ENCODE results near the gene KIRREL3.

The KIRREL3 gene

DNA sequence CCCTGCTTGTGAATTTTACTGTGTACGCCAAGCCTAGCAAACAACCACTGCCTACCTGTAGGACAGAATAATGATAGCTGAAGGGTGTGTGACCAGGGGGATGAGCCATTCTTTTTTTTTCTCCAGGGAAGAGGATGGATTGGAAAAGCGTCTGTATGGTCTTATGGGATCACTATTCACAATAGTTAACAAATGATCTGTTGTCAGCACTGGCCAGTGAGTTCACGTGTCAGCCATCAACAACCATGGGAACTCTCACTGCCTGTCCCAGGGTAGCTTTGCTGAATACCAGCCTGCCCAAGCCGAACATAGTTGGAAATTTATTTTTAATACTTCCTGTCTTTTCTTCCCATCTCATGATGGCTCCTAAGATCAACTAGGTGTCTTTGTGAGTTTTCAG is 474.9 kb downstream of the KIRREL3 start:
- no peak overlapping the region for H3K4me2 ChIP-seq
- H4K20me1 ChIP-seq (ENCODE audit: insufficient read depth), result no peaks in the 10 kb centered on the region
- TF ChIP-seq, protein P1, sequence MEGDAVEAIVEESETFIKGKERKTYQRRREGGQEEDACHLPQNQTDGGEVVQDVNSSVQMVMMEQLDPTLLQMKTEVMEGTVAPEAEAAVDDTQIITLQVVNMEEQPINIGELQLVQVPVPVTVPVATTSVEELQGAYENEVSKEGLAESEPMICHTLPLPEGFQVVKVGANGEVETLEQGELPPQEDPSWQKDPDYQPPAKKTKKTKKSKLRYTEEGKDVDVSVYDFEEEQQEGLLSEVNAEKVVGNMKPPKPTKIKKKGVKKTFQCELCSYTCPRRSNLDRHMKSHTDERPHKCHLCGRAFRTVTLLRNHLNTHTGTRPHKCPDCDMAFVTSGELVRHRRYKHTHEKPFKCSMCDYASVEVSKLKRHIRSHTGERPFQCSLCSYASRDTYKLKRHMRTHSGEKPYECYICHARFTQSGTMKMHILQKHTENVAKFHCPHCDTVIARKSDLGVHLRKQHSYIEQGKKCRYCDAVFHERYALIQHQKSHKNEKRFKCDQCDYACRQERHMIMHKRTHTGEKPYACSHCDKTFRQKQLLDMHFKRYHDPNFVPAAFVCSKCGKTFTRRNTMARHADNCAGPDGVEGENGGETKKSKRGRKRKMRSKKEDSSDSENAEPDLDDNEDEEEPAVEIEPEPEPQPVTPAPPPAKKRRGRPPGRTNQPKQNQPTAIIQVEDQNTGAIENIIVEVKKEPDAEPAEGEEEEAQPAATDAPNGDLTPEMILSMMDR (conservative IDR thresholded peaks at IDR 0.05; ENCODE audit: low read depth, low read length), result no peak
- H2AFZ ChIP-seq (ENCODE audit: low read depth), result no peak overlapping the region
- no peaks in the 10 kb centered on the region for H3K27me3 ChIP-seq (ENCODE audit: insufficient read depth, low read depth)
- H3K4me3 ChIP-seq (IDR thresholded peaks at IDR 0.05; ENCODE audit: insufficient read depth, low read depth, low read length), result no peak overlapping the region
- H3K4me1 ChIP-seq (ENCODE audit: low read depth, poor library complexity, severe bottlenecking), result no peaks in the 10 kb centered on the region
- no peak overlapping the region for H3K27ac ChIP-seq
- H3K36me3 ChIP-seq (ENCODE audit: insufficient read depth), result no peaks in the 10 kb centered on the region
- H3K79me2 ChIP-seq (ENCODE audit: insufficient read depth, low read depth), result no peaks in the 10 kb centered on the region
- no peak overlapping the region for H3K9ac ChIP-seq

DNA sequence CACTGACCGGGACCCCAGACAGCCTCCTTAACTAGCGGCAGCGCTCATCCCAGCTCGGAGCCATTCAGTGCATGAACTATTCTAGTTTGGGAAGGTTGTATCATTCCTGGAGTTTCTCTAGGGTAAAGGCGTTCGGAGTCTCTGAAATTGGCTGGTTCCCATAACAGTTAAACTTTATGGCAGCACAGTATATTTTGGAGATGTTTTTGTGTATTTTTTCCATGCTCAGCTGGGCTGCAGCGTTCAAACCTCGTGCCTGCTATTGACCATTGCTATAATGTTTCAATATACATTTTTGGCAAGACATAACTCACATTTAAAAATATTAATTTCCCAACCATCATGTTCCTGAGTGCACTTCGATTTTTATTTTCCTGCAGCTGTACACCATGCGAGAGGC is 475.4 kb downstream of the KIRREL3 start:
- H3K9ac ChIP-seq, result no peak overlapping the region
- TF ChIP-seq, protein P1 (conservative IDR thresholded peaks at IDR 0.05; ENCODE audit: low read depth, low read length), result no peak
- H3K4me1 ChIP-seq (ENCODE audit: low read depth, poor library complexity, severe bottlenecking), result no peaks in the 10 kb centered on the region
- no peak overlapping the region for H3K27ac ChIP-seq
- no peaks in the 10 kb centered on the region for H3K27me3 ChIP-seq (ENCODE audit: insufficient read depth, low read depth)
- H4K20me1 ChIP-seq (ENCODE audit: insufficient read depth), result no peaks in the 10 kb centered on the region
- H2AFZ ChIP-seq (ENCODE audit: low read depth), result no peak overlapping the region
- H3K4me3 ChIP-seq (IDR thresholded peaks at IDR 0.05; ENCODE audit: insufficient read depth, low read depth, low read length), result no peak overlapping the region
- H3K36me3 ChIP-seq (ENCODE audit: insufficient read depth), result no peaks in the 10 kb centered on the region
- no peak overlapping the region for H3K4me2 ChIP-seq
- no peaks in the 10 kb centered on the region for H3K79me2 ChIP-seq (ENCODE audit: insufficient read depth, low read depth)

DNA sequence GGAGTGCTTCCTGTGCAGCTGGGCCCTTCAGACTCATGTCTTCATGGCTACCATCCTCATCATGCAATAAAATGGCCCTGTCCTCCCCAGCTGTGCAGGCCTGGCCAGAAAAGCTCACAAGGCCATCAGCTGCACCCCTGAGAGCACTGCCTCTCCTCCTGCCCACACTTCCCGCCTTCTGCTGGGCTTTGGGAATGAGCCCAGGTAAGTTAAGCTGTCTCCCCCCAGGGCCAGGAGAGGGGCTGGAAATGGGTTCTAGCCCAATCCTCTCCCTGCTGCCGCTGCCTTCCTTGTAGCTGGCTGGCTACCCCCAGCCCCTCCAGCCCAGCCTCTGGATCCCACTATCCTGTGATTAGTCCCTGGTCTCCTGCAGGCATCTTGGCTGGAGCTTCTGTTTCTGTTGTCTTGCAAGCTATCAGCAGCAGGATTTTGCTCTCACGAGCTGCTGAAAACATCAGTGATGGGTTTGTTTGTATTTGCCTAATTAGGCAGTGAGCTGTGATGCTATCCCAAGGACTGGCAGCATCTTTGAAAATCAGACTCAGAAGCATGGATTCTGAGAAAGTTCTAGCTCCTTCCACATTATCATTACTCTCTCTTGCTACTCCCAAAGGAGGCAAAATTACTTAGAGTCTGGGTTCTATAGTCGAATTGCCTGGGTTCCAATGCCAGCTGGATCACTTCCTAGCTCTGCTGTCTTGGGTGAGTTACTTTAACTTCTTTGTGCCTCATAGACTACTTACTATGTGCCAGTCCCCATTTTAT is 476.9 kb downstream of the KIRREL3 start:
- Histone ChIP-seq H3K9ac (no peak overlapping the region), H3K4me1 (ENCODE audit: low read depth, poor library complexity, severe bottlenecking) (no peaks in the 10 kb centered on the region), H3K79me2 (ENCODE audit: insufficient read depth, low read depth) (no peaks in the 10 kb centered on the region), H2AFZ (ENCODE audit: low read depth) (no peak overlapping the region), H3K27ac (no peak overlapping the region), H3K36me3 (ENCODE audit: insufficient read depth) (no peaks in the 10 kb centered on the region), H3K4me2 (no peak overlapping the region), H4K20me1 (ENCODE audit: insufficient read depth) (no peaks in the 10 kb centered on the region), H3K27me3 (ENCODE audit: insufficient read depth, low read depth) (no peaks in the 10 kb centered on the region), H3K4me3 (IDR thresholded peaks at IDR 0.05; ENCODE audit: insufficient read depth, low read depth, low read length) (no peak overlapping the region)
- TF ChIP-seq, protein P1 (conservative IDR thresholded peaks at IDR 0.05; ENCODE audit: low read depth, low read length), result no peak

DNA sequence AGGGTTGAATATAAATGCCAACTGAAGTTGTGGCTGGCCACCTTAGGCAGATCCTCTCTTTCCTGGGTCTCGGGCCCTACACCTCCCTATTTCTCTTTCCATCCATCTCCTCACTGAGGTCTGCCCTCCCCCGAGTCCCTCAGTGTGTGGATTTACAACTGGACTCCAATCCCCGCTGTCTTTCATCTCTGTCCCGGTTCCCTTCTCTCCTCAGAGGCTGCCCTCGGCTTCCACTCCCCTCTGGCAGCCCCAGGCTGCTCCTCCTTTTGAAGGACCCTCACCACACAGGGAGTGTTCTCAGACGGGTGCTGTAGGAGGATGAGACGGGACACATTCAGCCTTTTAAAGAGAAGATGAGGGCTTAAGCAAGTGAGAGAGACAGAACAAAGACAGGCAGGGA is 478.0 kb downstream of the KIRREL3 start:
- H3K4me3 ChIP-seq (IDR thresholded peaks at IDR 0.05; ENCODE audit: insufficient read depth, low read depth, low read length), result no peak overlapping the region
- no peaks in the 10 kb centered on the region for H3K36me3 ChIP-seq (ENCODE audit: insufficient read depth)
- H2AFZ ChIP-seq (ENCODE audit: low read depth), result no peak overlapping the region
- H3K4me1 ChIP-seq (ENCODE audit: low read depth, poor library complexity, severe bottlenecking), result no peaks in the 10 kb centered on the region
- H4K20me1 ChIP-seq (ENCODE audit: insufficient read depth), result no peaks in the 10 kb centered on the region
- no peaks in the 10 kb centered on the region for H3K79me2 ChIP-seq (ENCODE audit: insufficient read depth, low read depth)
- H3K27ac ChIP-seq, result no peak overlapping the region
- H3K27me3 ChIP-seq (ENCODE audit: insufficient read depth, low read depth), result no peaks in the 10 kb centered on the region
- no peak overlapping the region for H3K4me2 ChIP-seq
- H3K9ac ChIP-seq, result no peak overlapping the region
- TF ChIP-seq, protein P1 (conservative IDR thresholded peaks at IDR 0.05; ENCODE audit: low read depth, low read length), result no peak
